ENCODE results near the gene GATAD2A. TPM values are rescaled to one million over a fixed set of nuclear protein-coding genes. Genes with fewer than 3 reads are reported as not detected.

The GATAD2A gene
- polyA plus RNA-seq, 1 donor (not counting 4 experiments of a cell fraction or from before 2014, with no cell fraction given): 28.4 TPM

DNA sequence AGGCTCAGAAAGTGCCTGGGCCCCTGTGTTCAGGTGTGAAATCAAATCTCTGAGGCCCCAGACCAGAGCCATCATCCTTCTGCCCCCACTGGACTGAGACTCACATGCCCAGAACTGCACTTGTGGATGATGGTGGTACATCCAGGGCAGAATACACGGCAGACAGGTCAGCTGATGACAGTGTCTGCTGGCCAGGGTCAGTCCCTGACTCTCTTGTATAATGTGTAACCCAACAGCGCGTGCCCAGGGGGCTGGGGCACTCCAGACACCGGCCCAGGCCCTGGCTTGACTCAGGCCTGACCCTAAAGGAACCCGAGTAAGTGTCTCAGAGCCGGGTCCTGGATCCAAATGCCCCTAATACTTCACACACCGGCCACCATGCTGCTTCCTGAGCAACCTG lies 37.4 kb upstream of the GATAD2A start:
- dilution Hi-C loops (cut with MboI; ENCODE audit: extremely low pct_ligation_motif_present, low sequenced_read_pairs): no loop called here
- no peaks in the 10 kb centered on the region for H3K9me1 ChIP-seq (ENCODE audit: control insufficient read depth, extremely low read depth, insufficient read depth, low read length)
- peaks cover 7% of the 10 kb centered on the region for H3K4me1 ChIP-seq (ENCODE audit: control insufficient read depth, extremely low read depth, insufficient read depth, low read length)
- H3K27ac ChIP-seq (ENCODE audit: control insufficient read depth, insufficient read depth, low read length): no peak overlapping the region
- no peaks in the 10 kb centered on the region for H3K79me2 ChIP-seq (ENCODE audit: control insufficient read depth, insufficient read depth, low read length)
- no peak for FAIRE-seq
- no peak overlapping the region for H2AFZ ChIP-seq (ENCODE audit: control insufficient read depth, low read length)
- TF ChIP-seq, protein P1, sequence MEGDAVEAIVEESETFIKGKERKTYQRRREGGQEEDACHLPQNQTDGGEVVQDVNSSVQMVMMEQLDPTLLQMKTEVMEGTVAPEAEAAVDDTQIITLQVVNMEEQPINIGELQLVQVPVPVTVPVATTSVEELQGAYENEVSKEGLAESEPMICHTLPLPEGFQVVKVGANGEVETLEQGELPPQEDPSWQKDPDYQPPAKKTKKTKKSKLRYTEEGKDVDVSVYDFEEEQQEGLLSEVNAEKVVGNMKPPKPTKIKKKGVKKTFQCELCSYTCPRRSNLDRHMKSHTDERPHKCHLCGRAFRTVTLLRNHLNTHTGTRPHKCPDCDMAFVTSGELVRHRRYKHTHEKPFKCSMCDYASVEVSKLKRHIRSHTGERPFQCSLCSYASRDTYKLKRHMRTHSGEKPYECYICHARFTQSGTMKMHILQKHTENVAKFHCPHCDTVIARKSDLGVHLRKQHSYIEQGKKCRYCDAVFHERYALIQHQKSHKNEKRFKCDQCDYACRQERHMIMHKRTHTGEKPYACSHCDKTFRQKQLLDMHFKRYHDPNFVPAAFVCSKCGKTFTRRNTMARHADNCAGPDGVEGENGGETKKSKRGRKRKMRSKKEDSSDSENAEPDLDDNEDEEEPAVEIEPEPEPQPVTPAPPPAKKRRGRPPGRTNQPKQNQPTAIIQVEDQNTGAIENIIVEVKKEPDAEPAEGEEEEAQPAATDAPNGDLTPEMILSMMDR (optimal IDR thresholded peaks at IDR 0.05 in 1 of 3, IDR thresholded peaks at IDR 0.05 in 1 of 3, conservative IDR thresholded peaks at IDR 0.05 in 1 of 3; ENCODE audit: extremely low read depth in 1 of 3, insufficient read depth in 2 of 3, low read length in 3 of 3): no peak
- TF ChIP-seq EZH2 (IDR thresholded peaks at IDR 0.05; ENCODE audit: low read length): no peak
- no peak for DNase-seq (ENCODE audit: low read depth, low spot score)
- no peaks in the 10 kb centered on the region for H3K36me3 ChIP-seq (ENCODE audit: control insufficient read depth in 2 of 2, extremely low read depth in 1 of 2, insufficient read depth in 2 of 2, low read length in 2 of 2)
- no peaks in the 10 kb centered on the region for H3K9me3 ChIP-seq (ENCODE audit: control insufficient read depth, low read depth, low read length)
- H4K20me1 ChIP-seq (ENCODE audit: control insufficient read depth, extremely low read depth, insufficient read depth, low read length): no peaks in the 10 kb centered on the region
- no peak overlapping the region for H3K4me2 ChIP-seq (ENCODE audit: control insufficient read depth, extremely low read depth, insufficient read depth, low read depth, low read length)
- no peak overlapping the region for H3K9ac ChIP-seq (ENCODE audit: control insufficient read depth, extremely low read depth, insufficient read depth, low read length)
- H3K27me3 ChIP-seq (ENCODE audit: control insufficient read depth, extremely low read depth, insufficient read depth, low read length): no peaks in the 10 kb centered on the region
- H3K4me3 ChIP-seq (ENCODE audit: control insufficient read depth in 2 of 3, extremely low read depth in 1 of 3, insufficient read depth in 2 of 3, low read depth in 1 of 3, low read length in 3 of 3): no peak overlapping the region

DNA sequence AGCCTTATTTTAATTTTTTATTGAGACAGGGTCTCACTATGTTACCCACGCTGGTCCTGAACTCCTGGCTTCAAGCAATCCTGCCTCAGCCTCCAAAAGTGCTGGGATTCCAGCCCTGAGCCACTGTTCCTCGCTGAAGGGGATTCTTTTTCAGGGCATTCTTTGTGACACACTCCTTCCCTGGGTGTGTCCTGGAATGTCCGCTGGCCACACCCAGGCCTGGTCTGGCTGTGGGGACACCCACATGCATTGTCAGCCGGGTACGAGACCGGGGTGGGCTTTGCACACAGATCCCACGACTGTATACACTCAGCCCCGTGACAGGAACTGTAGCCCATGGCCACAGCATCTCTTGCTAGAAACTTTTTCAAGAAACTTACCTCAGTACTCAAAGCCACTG lies 34.4 kb upstream of the GATAD2A start:
- Histone ChIP-seq H2AFZ (ENCODE audit: control insufficient read depth, low read length) (peak overlapping the region; percentile 20), H3K79me2 (ENCODE audit: control insufficient read depth, insufficient read depth, low read length) (no peaks in the 10 kb centered on the region), H3K9ac (ENCODE audit: control insufficient read depth, extremely low read depth, insufficient read depth, low read length) (no peak overlapping the region), H3K27ac (ENCODE audit: control insufficient read depth, insufficient read depth, low read length) (no peak overlapping the region), H4K20me1 (ENCODE audit: control insufficient read depth, extremely low read depth, insufficient read depth, low read length) (no peaks in the 10 kb centered on the region), H3K27me3 (ENCODE audit: control insufficient read depth, extremely low read depth, insufficient read depth, low read length) (no peaks in the 10 kb centered on the region), H3K4me3 (ENCODE audit: control insufficient read depth in 2 of 3, extremely low read depth in 1 of 3, insufficient read depth in 2 of 3, low read depth in 1 of 3, low read length in 3 of 3) (no peak overlapping the region), H3K4me1 (ENCODE audit: control insufficient read depth, extremely low read depth, insufficient read depth, low read length) (peaks cover 7% of the 10 kb centered on the region), H3K9me3 (ENCODE audit: control insufficient read depth, low read depth, low read length) (no peaks in the 10 kb centered on the region), H3K4me2 (ENCODE audit: control insufficient read depth, extremely low read depth, insufficient read depth, low read depth, low read length) (peak overlapping the region; percentile 10), H3K9me1 (ENCODE audit: control insufficient read depth, extremely low read depth, insufficient read depth, low read length) (no peaks in the 10 kb centered on the region), H3K36me3 (ENCODE audit: control insufficient read depth in 2 of 2, extremely low read depth in 1 of 2, insufficient read depth in 2 of 2, low read length in 2 of 2) (no peaks in the 10 kb centered on the region)
- TF ChIP-seq EZH2 (IDR thresholded peaks at IDR 0.05; ENCODE audit: low read length): no peak
- TF ChIP-seq, protein P1 (optimal IDR thresholded peaks at IDR 0.05 in 1 of 3, IDR thresholded peaks at IDR 0.05 in 1 of 3, conservative IDR thresholded peaks at IDR 0.05 in 1 of 3; ENCODE audit: extremely low read depth in 1 of 3, insufficient read depth in 2 of 3, low read length in 3 of 3): no peak
- dilution Hi-C loops (cut with MboI; ENCODE audit: extremely low pct_ligation_motif_present, low sequenced_read_pairs): no loop called here
- DNase-seq (ENCODE audit: low read depth, low spot score) (no peak), FAIRE-seq (no peak)
